CD8-positive, alpha-beta memory T cell (primary cell): Measurements from ENCODE around the gene SRSF8. TPM values are rescaled to one million over a fixed set of nuclear protein-coding genes. Genes with fewer than 3 reads are reported as not detected.

Source experiments
- CTCF ChIA-PET: fragments of 350-600 bp; sonication (Branson Sonifier 250); formaldehyde crosslinking; loops from one replicate; lab custom pipeline; 2021; ENCODE audit warnings: antibody characterized with exemption; lab: Charles Lee
- POLR2A ChIA-PET: fragments of 350-600 bp; sonication (Branson Sonifier 250); formaldehyde crosslinking; loops from one replicate; lab custom pipeline; 2021; ENCODE audit warnings: antibody characterized with exemption; lab: Charles Lee
- DNase-seq, 5 donors: peaks; one replicate each; pipeline versions ENCODE4 v3.0.0 to v3.0.0-alpha.2; 2020 to 2022; ENCODE audit warnings: mixed read lengths in 1 of 5
- H3K27ac ChIP-seq: one replicate; pipeline ENCODE4 v1.7.0; 2013; ENCODE audit warnings: low read depth, mild to moderate bottlenecking, low read length, moderate library complexity
- H3K27me3 ChIP-seq: 2 replicates; pipeline ENCODE4 v1.7.0; 2013; ENCODE audit warnings: low read length, mild to moderate bottlenecking; ENCODE audit not compliant: insufficient read depth, poor library complexity, severe bottlenecking
- H3K36me3 ChIP-seq: 2 replicates; pipeline ENCODE4 v1.7.0; 2013; ENCODE audit warnings: mild to moderate bottlenecking, low read length, moderate library complexity; ENCODE audit not compliant: insufficient read depth
- H3K4me1 ChIP-seq: 2 replicates; pipeline ENCODE4 v1.7.0; 2013; ENCODE audit warnings: mild to moderate bottlenecking, low read length, moderate library complexity; ENCODE audit not compliant: insufficient read depth
- H3K4me3 ChIP-seq: 2 replicates; pipeline ENCODE4 v1.7.0; 2013; ENCODE audit warnings: mild to moderate bottlenecking, low read length
- H3K9me3 ChIP-seq: 2 replicates; pipeline ENCODE4 v1.7.0; 2013; ENCODE audit warnings: mild to moderate bottlenecking, low read length
- H3K27ac Mint-ChIP-seq, 8 donors: one replicate each; pipeline ENCODE4 v1.8.0; 2020 to 2021; ENCODE audit warnings: mixed read lengths in 8 of 8, mild to moderate bottlenecking in 6 of 8, inconsistent platforms in 3 of 8, moderate library complexity in 3 of 8
- H3K27me3 Mint-ChIP-seq, 2 donors: one replicate each; pipeline ENCODE4 v1.8.0; 2020 to 2021; ENCODE audit warnings: mixed read lengths in 2 of 2, mild to moderate bottlenecking in 1 of 2, moderate library complexity in 1 of 2
- H3K36me3 Mint-ChIP-seq, 3 donors: one replicate each; pipeline ENCODE4 v1.8.0; 2020 to 2021; ENCODE audit warnings: mixed read lengths in 3 of 3, inconsistent platforms in 1 of 3, mild to moderate bottlenecking in 1 of 3
- H3K4me1 Mint-ChIP-seq, 3 donors: one replicate each; pipeline ENCODE4 v1.8.0; 2020 to 2021; ENCODE audit warnings: mixed read lengths in 3 of 3, inconsistent platforms in 1 of 3, mild to moderate bottlenecking in 1 of 3
- H3K4me3 Mint-ChIP-seq, 7 donors: one replicate each; pipeline ENCODE4 v1.8.0; 2020 to 2021; ENCODE audit warnings: mixed read lengths in 7 of 7, mild to moderate bottlenecking in 6 of 7, moderate library complexity in 4 of 7, inconsistent platforms in 2 of 7
- H3K9me3 Mint-ChIP-seq, 5 donors: one replicate each; pipeline ENCODE4 v1.8.0; 2020 to 2022; ENCODE audit warnings: mixed read lengths in 5 of 5, mild to moderate bottlenecking in 3 of 5, moderate library complexity in 2 of 5, inconsistent platforms in 1 of 5
- polyA plus RNA-seq: library from polyadenylated mRNA; unstranded; fragments of 300-500 nt; fragmentation: Illumina TruSeq; gene quantifications from one replicate; pipeline ENCODE4 v1.2.3, GENCODE V29; 2021
- total RNA-seq, 2 experiments: library from RNA; stranded (reverse); gene quantifications; one replicate each; pipeline ENCODE4 v1.2.3, GENCODE V29; 2021

Gene SRSF8
- total and polyA plus RNA-seq, 3 experiments from 2014 or later = 75.8 to 91.6 (median 82.8) TPM

GRCh38 chr11:95098826-95099225 lies 32.1 kb downstream of the SRSF8 start:
- Histone ChIP-seq H3K4me1 (no peaks in the 10 kb centered on the region), H3K27ac (no peak overlapping the region), H3K36me3 (no peaks in the 10 kb centered on the region), H3K9me3 (no peaks in the 10 kb centered on the region), H3K4me3 (no peak overlapping the region), H3K27me3 (no peaks in the 10 kb centered on the region)
- Mint-ChIP-seq H3K4me1 (peaks cover 27 to 42% (median 28%) of the 10 kb centered on the region in 3 donors), H3K4me3 (no peak overlapping the region), H3K9me3 (no peaks in the 10 kb centered on the region), H3K27me3 (no peaks in the 10 kb centered on the region), H3K36me3 (peaks cover 0 to 11% (median 7%) of the 10 kb centered on the region in 3 donors), H3K27ac (no peak overlapping the region)
- ChIA-PET POLR2A (interaction anchor here (0.9 kb wide), 1 partner anchor 31 kb away, joined by 3 read pairs; no protein-coding TSS in a partner anchor), CTCF (interaction anchor here (1.1 to 1.5 kb wide), 3 partner anchors 9 to 42 kb away, joined by 3 to 5 read pairs (median 5); partner anchors contain the start of genes ENDOD1 and SRSF8)
- no peak for DNase-seq

GRCh38 chr11:95100191-95100648 lies 33.5 kb downstream of the SRSF8 start:
- Histone ChIP-seq H3K4me3 (no peak overlapping the region), H3K36me3 (no peaks in the 10 kb centered on the region), H3K9me3 (no peaks in the 10 kb centered on the region), H3K4me1 (no peaks in the 10 kb centered on the region), H3K27ac (no peak overlapping the region), H3K27me3 (no peaks in the 10 kb centered on the region)
- no peak overlapping the region for H3K27ac Mint-ChIP-seq
- H3K4me3 Mint-ChIP-seq = no peak overlapping the region
- ChIA-PET CTCF (no interaction called here), POLR2A (no interaction called here)
- peaks cover 0 to 7% (median 5%) of the 10 kb centered on the region in 3 donors for H3K36me3 Mint-ChIP-seq
- peaks cover 23 to 36% (median 25%) of the 10 kb centered on the region in 3 donors for H3K4me1 Mint-ChIP-seq
- H3K27me3 Mint-ChIP-seq = no peaks in the 10 kb centered on the region
- DNase-seq = no peak
- no peaks in the 10 kb centered on the region for H3K9me3 Mint-ChIP-seq

- ChIA-PET CTCF (no interaction called here), POLR2A (no interaction called here)
- peaks cover 0 to 8% (median 5%) of the 10 kb centered on the region in 3 donors for H3K36me3 Mint-ChIP-seq
- no peak overlapping the region for H3K27ac Mint-ChIP-seq
- no peaks in the 10 kb centered on the region for H3K9me3 Mint-ChIP-seq
- peaks cover 22 to 29% (median 25%) of the 10 kb centered on the region in 3 donors for H3K4me1 Mint-ChIP-seq
- Histone ChIP-seq H3K4me3 (no peak overlapping the region), H3K27ac (no peak overlapping the region), H3K9me3 (no peaks in the 10 kb centered on the region), H3K36me3 (no peaks in the 10 kb centered on the region), H3K27me3 (no peaks in the 10 kb centered on the region), H3K4me1 (no peaks in the 10 kb centered on the region)
- no peak overlapping the region for H3K4me3 Mint-ChIP-seq
- DNase-seq = no peak
- H3K27me3 Mint-ChIP-seq = no peaks in the 10 kb centered on the region
Measured at GRCh38 chr11:95100856-95101507, 34.3 kb downstream of the SRSF8 start.

GRCh38 chr11:95101935-95102334 lies 35.2 kb downstream of the SRSF8 start:
- Histone ChIP-seq H3K9me3 (no peaks in the 10 kb centered on the region), H3K36me3 (no peaks in the 10 kb centered on the region), H3K4me3 (no peak overlapping the region), H3K27ac (no peak overlapping the region), H3K27me3 (no peaks in the 10 kb centered on the region), H3K4me1 (no peaks in the 10 kb centered on the region)
- no peaks in the 10 kb centered on the region for H3K9me3 Mint-ChIP-seq
- no peaks in the 10 kb centered on the region for H3K27me3 Mint-ChIP-seq
- peaks cover 0 to 11% (median 6%) of the 10 kb centered on the region in 3 donors for H3K36me3 Mint-ChIP-seq
- no peak overlapping the region for H3K4me3 Mint-ChIP-seq
- DNase-seq = no peak
- POLR2A ChIA-PET = interaction anchor here (0.7 to 1.9 kb wide), 2 partner anchors 13 to 20 kb away, joined by 7 to 9 read pairs; partner anchors contain the start of gene ENDOD1
- CTCF ChIA-PET = interaction anchor here (1.1 kb wide), 1 partner anchor 12 kb away, joined by 3 read pairs; the partner anchor contains the start of gene ENDOD1
- H3K27ac Mint-ChIP-seq = peak overlapping the region in 1 of 8 donors; percentile 57
- peaks cover 17 to 28% (median 25%) of the 10 kb centered on the region in 3 donors for H3K4me1 Mint-ChIP-seq

GRCh38 chr11:95102733-95103132 lies 36.0 kb downstream of the SRSF8 start:
- H3K4me1 ChIP-seq = no peaks in the 10 kb centered on the region
- peaks cover 10 to 23% (median 19%) of the 10 kb centered on the region in 3 donors for H3K4me1 Mint-ChIP-seq
- no peak overlapping the region for H3K27ac ChIP-seq
- no peak overlapping the region for H3K4me3 ChIP-seq
- H3K27me3 Mint-ChIP-seq = no peaks in the 10 kb centered on the region
- CTCF ChIA-PET = interaction anchor here (1.1 to 1.4 kb wide), 2 partner anchors 9 to 13 kb away, joined by 3 to 4 read pairs; partner anchors contain the start of gene ENDOD1
- H3K9me3 Mint-ChIP-seq = no peaks in the 10 kb centered on the region
- no peaks in the 10 kb centered on the region for H3K27me3 ChIP-seq
- POLR2A ChIA-PET = interaction anchor here (1.9 kb wide), 1 partner anchor 13 kb away, joined by 9 read pairs; the partner anchor contains the start of gene ENDOD1
- no peaks in the 10 kb centered on the region for H3K9me3 ChIP-seq
- peaks cover 0 to 10% (median 6%) of the 10 kb centered on the region in 3 donors for H3K36me3 Mint-ChIP-seq
- no peak overlapping the region for H3K4me3 Mint-ChIP-seq
- no peak for DNase-seq
- no peak overlapping the region for H3K27ac Mint-ChIP-seq
- no peaks in the 10 kb centered on the region for H3K36me3 ChIP-seq

- H3K4me3 ChIP-seq = no peak overlapping the region
- Mint-ChIP-seq H3K27ac (peak overlapping the region in 1 of 8 donors; percentile 40), H3K36me3 (peaks cover 0 to 15% (median 12%) of the 10 kb centered on the region in 3 donors), H3K4me1 (peaks cover 10 to 23% (median 17%) of the 10 kb centered on the region in 3 donors), H3K4me3 (no peak overlapping the region), H3K27me3 (no peaks in the 10 kb centered on the region), H3K9me3 (no peaks in the 10 kb centered on the region)
- H3K4me1 ChIP-seq = no peaks in the 10 kb centered on the region
- H3K9me3 ChIP-seq = no peaks in the 10 kb centered on the region
- H3K27ac ChIP-seq = no peak overlapping the region
- ChIA-PET CTCF (interaction anchor here (1.4 kb wide), 1 partner anchor 10 kb away, joined by 4 read pairs; no protein-coding TSS in a partner anchor), POLR2A (interaction anchor here (1.9 kb wide), 1 partner anchor 14 kb away, joined by 9 read pairs; the partner anchor contains the start of gene ENDOD1)
- no peak for DNase-seq
- no peaks in the 10 kb centered on the region for H3K27me3 ChIP-seq
- H3K36me3 ChIP-seq = no peaks in the 10 kb centered on the region
Measured at GRCh38 chr11:95103701-95104100, 37.0 kb downstream of the SRSF8 start.

- peak overlapping the region in 1 of 8 donors; percentile 40 for H3K27ac Mint-ChIP-seq
- H3K27me3 Mint-ChIP-seq = no peaks in the 10 kb centered on the region
- no peak overlapping the region for H3K27ac ChIP-seq
- no peak overlapping the region for H3K4me3 Mint-ChIP-seq
- no peak overlapping the region for H3K4me3 ChIP-seq
- peaks cover 4 to 19% (median 17%) of the 10 kb centered on the region in 3 donors for H3K36me3 Mint-ChIP-seq
- no peaks in the 10 kb centered on the region for H3K9me3 ChIP-seq
- ChIA-PET POLR2A (interaction anchor here (1.9 kb wide), 1 partner anchor 15 kb away, joined by 9 read pairs; the partner anchor contains the start of gene ENDOD1), CTCF (interaction anchor here (0.9 to 1.4 kb wide), 2 partner anchors 11 kb away, joined by 3 to 4 read pairs; no protein-coding TSS in a partner anchor)
- no peak for DNase-seq
- no peaks in the 10 kb centered on the region for H3K4me1 ChIP-seq
- H3K27me3 ChIP-seq = no peaks in the 10 kb centered on the region
- H3K4me1 Mint-ChIP-seq = peaks cover 6 to 23% (median 15%) of the 10 kb centered on the region in 3 donors
- no peaks in the 10 kb centered on the region for H3K9me3 Mint-ChIP-seq
- no peaks in the 10 kb centered on the region for H3K36me3 ChIP-seq
Measured at GRCh38 chr11:95104121-95104830, 37.6 kb downstream of the SRSF8 start.
